SK-N-SH (cell line): ENCODE measurements around the gene ZNF836.
A peak's percentile ranks its signal among the peaks of the same experiment; 100 is the strongest.

ENCODE experiments used
- CHD2 ChIP-seq: fragments of 150-350 bp; IDR thresholded peaks from 2 replicates; pipeline ENCODE4 v1.6.1; 2018; ENCODE audit warnings: low read length; ENCODE audit not compliant: partially characterized antibody
- ELF1 ChIP-seq: IDR thresholded peaks from 2 replicates; pipeline ENCODE4 v1.4.0; 2012
- FOXM1 ChIP-seq: IDR thresholded peaks from 2 replicates; pipeline ENCODE4 v1.4.0; 2012; ENCODE audit warnings: low read depth, mild to moderate bottlenecking
- JUND ChIP-seq: IDR thresholded peaks from 2 replicates; pipeline ENCODE4 v1.4.0; 2012
- RAD21 ChIP-seq: IDR thresholded peaks from 2 replicates; pipeline ENCODE4 v1.6.1; 2012; ENCODE audit warnings: mild to moderate bottlenecking, low read length
- RFX5 ChIP-seq: IDR thresholded peaks from 2 replicates; pipeline ENCODE4 v1.6.1; 2012; ENCODE audit warnings: mild to moderate bottlenecking, improper control_type of control experiment, low read length
- SMC3 ChIP-seq: IDR thresholded peaks from 2 replicates; pipeline ENCODE4 v1.6.1; 2012; ENCODE audit warnings: low read depth, low read length, improper control_type of control experiment
- TF ChIP-seq, protein P1 (sequence below): fragments of 150-350 bp; IDR thresholded peaks from 2 replicates; pipeline ENCODE4 v1.6.1; 2017; ENCODE audit warnings: antibody characterized with exemption, low read length, low read depth, borderline replicate concordance
- TF ChIP-seq, protein P2 (sequence below): fragments of 200-600 bp; sonication (generic); IDR thresholded peaks from 2 replicates; pipeline ENCODE4 v1.6.1; 2017; ENCODE audit warnings: antibody characterized with exemption, mild to moderate bottlenecking, moderate library complexity
- TF ChIP-seq, protein P3 (sequence below): IDR thresholded peaks from 2 replicates; pipeline ENCODE4 v1.6.1; 2012; ENCODE audit warnings: mild to moderate bottlenecking, low read depth, low read length, moderate library complexity

DNA sequence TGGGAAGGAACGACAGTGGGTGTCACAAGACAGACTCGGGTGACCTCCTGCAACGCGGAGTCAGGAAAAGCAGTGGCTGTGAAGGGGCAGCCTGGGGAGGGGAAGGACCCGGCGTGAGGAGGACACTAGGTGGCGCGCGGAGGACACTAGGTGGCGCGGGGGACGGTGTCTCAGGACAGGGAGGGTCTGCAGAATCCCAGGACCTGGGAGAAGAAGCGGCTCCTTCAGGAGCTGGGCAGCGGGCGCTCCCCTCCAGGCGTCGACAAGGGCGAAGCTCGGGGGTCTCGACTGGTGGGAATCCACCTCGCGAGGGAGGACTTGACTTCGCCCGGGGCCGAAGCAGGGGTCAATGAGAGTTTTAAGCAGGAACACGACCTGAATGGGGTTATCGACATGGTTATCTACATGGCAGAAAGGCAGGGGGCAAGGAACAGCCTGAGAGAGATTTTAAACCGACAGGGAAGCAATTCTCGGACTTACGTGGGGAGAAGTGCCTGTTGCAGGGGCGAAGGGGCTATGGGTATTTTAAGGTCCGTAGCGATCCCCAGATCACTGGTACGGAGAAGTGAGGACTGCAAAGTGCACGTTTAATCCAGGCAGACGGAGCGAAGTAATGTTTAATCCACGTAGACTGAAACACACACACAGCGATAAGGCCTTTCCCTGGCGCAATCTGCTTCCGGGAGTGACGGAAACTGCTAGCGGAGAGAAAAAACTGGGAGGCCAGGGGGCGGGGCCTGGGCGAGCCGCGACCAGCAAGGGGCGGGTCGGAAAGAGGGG lies 32.0 kb downstream of the ZNF836 start, which contains the start of gene ZNF616:
- TF ChIP-seq RAD21 (peak; percentile 79), JUND (no peak), FOXM1 (no peak), SMC3 (peak; percentile 77), ELF1 (peak; percentile 81), CHD2 (peak; percentile 51), RFX5 (no peak)
- TF ChIP-seq, protein P1, sequence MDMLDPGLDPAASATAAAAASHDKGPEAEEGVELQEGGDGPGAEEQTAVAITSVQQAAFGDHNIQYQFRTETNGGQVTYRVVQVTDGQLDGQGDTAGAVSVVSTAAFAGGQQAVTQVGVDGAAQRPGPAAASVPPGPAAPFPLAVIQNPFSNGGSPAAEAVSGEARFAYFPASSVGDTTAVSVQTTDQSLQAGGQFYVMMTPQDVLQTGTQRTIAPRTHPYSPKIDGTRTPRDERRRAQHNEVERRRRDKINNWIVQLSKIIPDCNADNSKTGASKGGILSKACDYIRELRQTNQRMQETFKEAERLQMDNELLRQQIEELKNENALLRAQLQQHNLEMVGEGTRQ, result no peak
- TF ChIP-seq, protein P2, sequence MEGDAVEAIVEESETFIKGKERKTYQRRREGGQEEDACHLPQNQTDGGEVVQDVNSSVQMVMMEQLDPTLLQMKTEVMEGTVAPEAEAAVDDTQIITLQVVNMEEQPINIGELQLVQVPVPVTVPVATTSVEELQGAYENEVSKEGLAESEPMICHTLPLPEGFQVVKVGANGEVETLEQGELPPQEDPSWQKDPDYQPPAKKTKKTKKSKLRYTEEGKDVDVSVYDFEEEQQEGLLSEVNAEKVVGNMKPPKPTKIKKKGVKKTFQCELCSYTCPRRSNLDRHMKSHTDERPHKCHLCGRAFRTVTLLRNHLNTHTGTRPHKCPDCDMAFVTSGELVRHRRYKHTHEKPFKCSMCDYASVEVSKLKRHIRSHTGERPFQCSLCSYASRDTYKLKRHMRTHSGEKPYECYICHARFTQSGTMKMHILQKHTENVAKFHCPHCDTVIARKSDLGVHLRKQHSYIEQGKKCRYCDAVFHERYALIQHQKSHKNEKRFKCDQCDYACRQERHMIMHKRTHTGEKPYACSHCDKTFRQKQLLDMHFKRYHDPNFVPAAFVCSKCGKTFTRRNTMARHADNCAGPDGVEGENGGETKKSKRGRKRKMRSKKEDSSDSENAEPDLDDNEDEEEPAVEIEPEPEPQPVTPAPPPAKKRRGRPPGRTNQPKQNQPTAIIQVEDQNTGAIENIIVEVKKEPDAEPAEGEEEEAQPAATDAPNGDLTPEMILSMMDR, result peak; percentile 75
- TF ChIP-seq, protein P3, sequence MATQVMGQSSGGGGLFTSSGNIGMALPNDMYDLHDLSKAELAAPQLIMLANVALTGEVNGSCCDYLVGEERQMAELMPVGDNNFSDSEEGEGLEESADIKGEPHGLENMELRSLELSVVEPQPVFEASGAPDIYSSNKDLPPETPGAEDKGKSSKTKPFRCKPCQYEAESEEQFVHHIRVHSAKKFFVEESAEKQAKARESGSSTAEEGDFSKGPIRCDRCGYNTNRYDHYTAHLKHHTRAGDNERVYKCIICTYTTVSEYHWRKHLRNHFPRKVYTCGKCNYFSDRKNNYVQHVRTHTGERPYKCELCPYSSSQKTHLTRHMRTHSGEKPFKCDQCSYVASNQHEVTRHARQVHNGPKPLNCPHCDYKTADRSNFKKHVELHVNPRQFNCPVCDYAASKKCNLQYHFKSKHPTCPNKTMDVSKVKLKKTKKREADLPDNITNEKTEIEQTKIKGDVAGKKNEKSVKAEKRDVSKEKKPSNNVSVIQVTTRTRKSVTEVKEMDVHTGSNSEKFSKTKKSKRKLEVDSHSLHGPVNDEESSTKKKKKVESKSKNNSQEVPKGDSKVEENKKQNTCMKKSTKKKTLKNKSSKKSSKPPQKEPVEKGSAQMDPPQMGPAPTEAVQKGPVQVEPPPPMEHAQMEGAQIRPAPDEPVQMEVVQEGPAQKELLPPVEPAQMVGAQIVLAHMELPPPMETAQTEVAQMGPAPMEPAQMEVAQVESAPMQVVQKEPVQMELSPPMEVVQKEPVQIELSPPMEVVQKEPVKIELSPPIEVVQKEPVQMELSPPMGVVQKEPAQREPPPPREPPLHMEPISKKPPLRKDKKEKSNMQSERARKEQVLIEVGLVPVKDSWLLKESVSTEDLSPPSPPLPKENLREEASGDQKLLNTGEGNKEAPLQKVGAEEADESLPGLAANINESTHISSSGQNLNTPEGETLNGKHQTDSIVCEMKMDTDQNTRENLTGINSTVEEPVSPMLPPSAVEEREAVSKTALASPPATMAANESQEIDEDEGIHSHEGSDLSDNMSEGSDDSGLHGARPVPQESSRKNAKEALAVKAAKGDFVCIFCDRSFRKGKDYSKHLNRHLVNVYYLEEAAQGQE, result no peak
